GM12801 (cell line): ENCODE results near the gene USP10.

Source experiments
- CTCF ChIP-seq: IDR thresholded peaks from one replicate; pipeline ENCODE4 v1.5.1; 2011; ENCODE audit warnings: control low read depth; ENCODE audit not compliant: insufficient read length; ENCODE audit errors: extremely low read depth

The USP10 gene

GRCh38 chr16:84692451-84693214, 7.2 kb upstream of the USP10 start:
- TF ChIP-seq CTCF: no peak

GRCh38 chr16:84694980-84695379, 4.8 kb upstream of the USP10 start:
- no peak for TF ChIP-seq CTCF

GRCh38 chr16:84699147-84699711, 571 bp upstream of the USP10 start:
- TF ChIP-seq CTCF: no peak

GRCh38 chr16:84700446-84701300, 873 bp downstream of the USP10 start:
- TF ChIP-seq CTCF: no peak

- TF ChIP-seq CTCF: no peak
Measured at GRCh38 chr16:84703681-84704080, 3.9 kb downstream of the USP10 start.

GRCh38 chr16:84704253-84704652, 4.5 kb downstream of the USP10 start:
- TF ChIP-seq CTCF: no peak

- TF ChIP-seq CTCF: no peak
Measured at GRCh38 chr16:84706856-84707255, 7.1 kb downstream of the USP10 start.
